Nephron progenitor cell (in vitro differentiated cells): ENCODE data around the gene RRP1B.

Experiments
- DNase-seq: peaks from one replicate; pipeline ENCODE4 v3.0.0; 2021
- H3K27ac Mint-ChIP-seq: 2 replicates; pipeline ENCODE4 v1.8.0; 2021; ENCODE audit warnings: mild to moderate bottlenecking, moderate library complexity, mixed read lengths
- H3K27me3 Mint-ChIP-seq: 2 replicates; pipeline ENCODE4 v1.8.0; 2021; ENCODE audit warnings: mild to moderate bottlenecking, low read depth, mixed read lengths; ENCODE audit not compliant: poor library complexity
- H3K36me3 Mint-ChIP-seq: 2 replicates; pipeline ENCODE4 v1.8.0; 2021; ENCODE audit warnings: low read depth, mixed read lengths
- H3K4me1 Mint-ChIP-seq: 2 replicates; pipeline ENCODE4 v1.8.0; 2021; ENCODE audit warnings: mixed read lengths
- H3K4me3 Mint-ChIP-seq: 2 replicates; pipeline ENCODE4 v1.8.0; 2021; ENCODE audit warnings: mild to moderate bottlenecking, moderate library complexity, mixed read lengths
- H3K9me3 Mint-ChIP-seq: 2 replicates; pipeline ENCODE4 v1.8.0; 2021; ENCODE audit warnings: mild to moderate bottlenecking, moderate library complexity, mixed read lengths
- CTCF ChIP-seq: fragments of 200-600 bp; sonication (generic); IDR thresholded peaks from 2 replicates; pipeline ENCODE4 v1.5.0; 2021; ENCODE audit warnings: antibody characterized with exemption

RRP1B gene

GRCh38 chr21:43690346-43690745, 31.0 kb downstream of the RRP1B start:
- no peak overlapping the region for H3K27ac Mint-ChIP-seq
- TF ChIP-seq CTCF = no peak
- no peak for DNase-seq

GRCh38 chr21:43691086-43691795, 31.9 kb downstream of the RRP1B start:
- Mint-ChIP-seq H3K9me3 (no peaks in the 10 kb centered on the region), H3K27ac (no peak overlapping the region), H3K27me3 (peaks cover 2% of the 10 kb centered on the region), H3K4me3 (no peak overlapping the region), H3K4me1 (no peaks in the 10 kb centered on the region), H3K36me3 (peaks cover 52% of the 10 kb centered on the region)
- no peak for TF ChIP-seq CTCF
- no peak for DNase-seq

More at GRCh38 chr21:43690346-43690745, 31.0 kb downstream of the RRP1B start:
- no peaks in the 10 kb centered on the region for H3K9me3 Mint-ChIP-seq
- no peaks in the 10 kb centered on the region for H3K4me1 Mint-ChIP-seq
- H3K27me3 Mint-ChIP-seq = peaks cover 2% of the 10 kb centered on the region
- peaks cover 51% of the 10 kb centered on the region for H3K36me3 Mint-ChIP-seq
- H3K4me3 Mint-ChIP-seq = no peak overlapping the region

GRCh38 chr21:43691801-43692200, 32.4 kb downstream of the RRP1B start:
- peaks cover 2% of the 10 kb centered on the region for H3K27me3 Mint-ChIP-seq
- DNase-seq = no peak
- no peaks in the 10 kb centered on the region for H3K4me1 Mint-ChIP-seq
- TF ChIP-seq CTCF = no peak
- H3K27ac Mint-ChIP-seq = no peak overlapping the region
- H3K36me3 Mint-ChIP-seq = peaks cover 52% of the 10 kb centered on the region
- H3K4me3 Mint-ChIP-seq = no peak overlapping the region
- no peaks in the 10 kb centered on the region for H3K9me3 Mint-ChIP-seq

- H3K4me3 Mint-ChIP-seq = no peak overlapping the region
Measured at GRCh38 chr21:43692949-43693348, 33.6 kb downstream of the RRP1B start.

GRCh38 chr21:43693981-43694380, 34.6 kb downstream of the RRP1B start:
- Mint-ChIP-seq H3K27ac (peak overlapping the region; percentile 99), H3K4me3 (no peak overlapping the region), H3K9me3 (no peaks in the 10 kb centered on the region), H3K4me1 (peaks cover 15% of the 10 kb centered on the region), H3K36me3 (peaks cover 55% of the 10 kb centered on the region), H3K27me3 (peaks cover 2% of the 10 kb centered on the region)
- no peak for DNase-seq
- TF ChIP-seq CTCF = no peak

More at GRCh38 chr21:43692949-43693348, 33.6 kb downstream of the RRP1B start:
- no peaks in the 10 kb centered on the region for H3K9me3 Mint-ChIP-seq
- H3K27ac Mint-ChIP-seq = no peak overlapping the region
- no peak for TF ChIP-seq CTCF
- peaks cover 2% of the 10 kb centered on the region for H3K27me3 Mint-ChIP-seq
- peaks cover 54% of the 10 kb centered on the region for H3K36me3 Mint-ChIP-seq
- DNase-seq = no peak
- peaks cover 5% of the 10 kb centered on the region for H3K4me1 Mint-ChIP-seq
